GM10248 (cell line): ENCODE results near the gene ZNF813.
"Not testable (repeated sequence)": the region's sequence is repeated elsewhere in the genome, so short reads cannot be mapped to it uniquely, and the experiment has no call there.

ENCODE experiments used
- CTCF ChIA-PET: fragments of 300-600 bp; sonication (Branson Sonifier 250); formaldehyde crosslinking; extraction: SDS; loops from one replicate; lab custom pipeline; 2021; ENCODE audit warnings: antibody characterized with exemption; lab: Yijun Ruan, JAX
- POLR2A ChIA-PET: fragments of 350-650 bp; sonication (Branson Sonifier 250); formaldehyde crosslinking; extraction: SDS; loops from one replicate; lab custom pipeline; 2020; ENCODE audit warnings: antibody characterized with exemption; lab: Yijun Ruan, JAX
- DNase-seq: peaks from one replicate; pipeline ENCODE4 v3.0.0; 2012; ENCODE audit errors: extremely low spot score
- TF ChIP-seq, protein P1 (sequence below): IDR thresholded peaks from 2 replicates; pipeline ENCODE4 v1.5.1; 2012; ENCODE audit warnings: mild to moderate bottlenecking, low read depth; ENCODE audit errors: extremely low read depth, missing control alignments, control extremely low read depth

ZNF813 gene

DNA sequence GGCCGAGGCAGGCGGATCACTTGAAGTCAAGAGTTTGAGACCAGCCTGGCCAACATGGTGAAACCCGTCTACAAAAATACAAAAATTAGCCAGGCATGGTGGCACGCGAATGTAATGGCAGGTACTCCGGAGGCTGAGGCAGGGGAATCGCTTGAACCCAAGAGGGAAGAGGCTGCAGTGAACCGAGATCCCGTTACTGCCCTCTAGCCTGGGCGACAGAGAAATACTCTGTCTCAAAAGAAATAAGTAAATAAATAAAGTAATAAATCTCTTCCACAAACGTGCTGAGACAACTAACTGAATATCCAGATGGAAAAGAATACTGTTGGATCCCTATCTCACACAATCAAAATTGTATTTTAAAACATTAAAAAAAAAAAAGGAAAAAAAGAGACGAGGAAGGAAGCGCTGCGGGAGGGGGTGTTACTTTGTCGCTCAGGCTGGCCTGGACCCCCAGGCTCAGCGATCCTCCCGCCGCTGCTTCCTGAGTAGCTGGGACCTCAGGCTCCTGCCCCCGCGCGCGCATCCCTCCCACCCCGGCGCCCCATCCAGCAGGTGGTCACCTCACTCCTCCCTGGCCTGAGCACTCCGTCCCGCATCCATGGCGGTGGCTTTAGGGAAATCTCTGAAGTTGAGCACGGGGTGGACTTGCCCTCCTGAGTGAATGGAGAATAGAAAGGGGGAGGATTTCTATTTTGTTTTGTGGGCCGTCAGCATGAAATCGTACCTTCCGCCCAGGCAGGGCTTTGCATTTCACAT, 628 bp upstream of the ZNF813 start:
- no peak for DNase-seq
- CTCF ChIA-PET = no interaction called here
- TF ChIP-seq, protein P1, sequence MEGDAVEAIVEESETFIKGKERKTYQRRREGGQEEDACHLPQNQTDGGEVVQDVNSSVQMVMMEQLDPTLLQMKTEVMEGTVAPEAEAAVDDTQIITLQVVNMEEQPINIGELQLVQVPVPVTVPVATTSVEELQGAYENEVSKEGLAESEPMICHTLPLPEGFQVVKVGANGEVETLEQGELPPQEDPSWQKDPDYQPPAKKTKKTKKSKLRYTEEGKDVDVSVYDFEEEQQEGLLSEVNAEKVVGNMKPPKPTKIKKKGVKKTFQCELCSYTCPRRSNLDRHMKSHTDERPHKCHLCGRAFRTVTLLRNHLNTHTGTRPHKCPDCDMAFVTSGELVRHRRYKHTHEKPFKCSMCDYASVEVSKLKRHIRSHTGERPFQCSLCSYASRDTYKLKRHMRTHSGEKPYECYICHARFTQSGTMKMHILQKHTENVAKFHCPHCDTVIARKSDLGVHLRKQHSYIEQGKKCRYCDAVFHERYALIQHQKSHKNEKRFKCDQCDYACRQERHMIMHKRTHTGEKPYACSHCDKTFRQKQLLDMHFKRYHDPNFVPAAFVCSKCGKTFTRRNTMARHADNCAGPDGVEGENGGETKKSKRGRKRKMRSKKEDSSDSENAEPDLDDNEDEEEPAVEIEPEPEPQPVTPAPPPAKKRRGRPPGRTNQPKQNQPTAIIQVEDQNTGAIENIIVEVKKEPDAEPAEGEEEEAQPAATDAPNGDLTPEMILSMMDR = no peak
- POLR2A ChIA-PET = no interaction called here

DNA sequence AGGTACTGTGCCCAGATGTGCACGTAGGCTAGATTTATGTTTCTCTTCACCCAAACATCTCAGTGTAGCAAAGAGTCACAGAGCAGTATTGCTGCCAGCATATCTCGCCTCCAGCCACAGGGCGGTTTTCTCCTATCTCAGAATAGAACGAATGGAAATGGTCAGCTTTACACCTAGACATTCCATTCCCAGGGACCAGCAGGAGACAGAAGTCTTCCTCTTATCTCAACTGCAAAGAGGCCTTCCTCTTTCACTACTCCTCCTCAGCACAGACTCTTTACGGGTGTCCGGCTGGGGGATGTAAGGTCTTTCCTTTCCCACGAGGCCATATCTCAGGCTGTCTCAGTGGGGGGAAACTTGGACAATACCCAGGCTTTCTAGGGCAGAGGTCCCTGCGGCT, 1.1 kb downstream of the ZNF813 start:
- POLR2A ChIA-PET, CTCF ChIA-PET, DNase-seq: not testable (repeated sequence)

DNA sequence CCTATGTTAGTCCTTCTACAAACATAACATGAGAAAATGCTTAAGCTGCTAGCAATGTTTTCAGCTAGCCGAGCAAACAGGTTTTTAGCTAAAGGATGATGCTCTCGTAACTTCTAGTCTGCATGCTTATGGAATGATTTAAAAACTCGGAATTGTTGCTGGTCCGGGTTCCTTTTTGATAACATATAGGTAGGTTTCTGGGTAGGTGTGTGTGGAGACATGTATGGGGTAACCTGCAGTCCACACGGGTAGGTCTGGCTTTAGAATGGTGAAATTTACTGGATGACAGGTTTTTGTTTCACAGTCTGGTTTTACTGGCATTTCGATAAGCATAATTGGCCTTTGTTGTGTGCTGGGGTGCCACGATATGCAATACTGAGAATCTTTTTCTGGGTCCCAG, 4.4 kb downstream of the ZNF813 start:
- ChIA-PET CTCF (no interaction called here), POLR2A (no interaction called here)
- TF ChIP-seq, protein P1 = no peak
- no peak for DNase-seq

DNA sequence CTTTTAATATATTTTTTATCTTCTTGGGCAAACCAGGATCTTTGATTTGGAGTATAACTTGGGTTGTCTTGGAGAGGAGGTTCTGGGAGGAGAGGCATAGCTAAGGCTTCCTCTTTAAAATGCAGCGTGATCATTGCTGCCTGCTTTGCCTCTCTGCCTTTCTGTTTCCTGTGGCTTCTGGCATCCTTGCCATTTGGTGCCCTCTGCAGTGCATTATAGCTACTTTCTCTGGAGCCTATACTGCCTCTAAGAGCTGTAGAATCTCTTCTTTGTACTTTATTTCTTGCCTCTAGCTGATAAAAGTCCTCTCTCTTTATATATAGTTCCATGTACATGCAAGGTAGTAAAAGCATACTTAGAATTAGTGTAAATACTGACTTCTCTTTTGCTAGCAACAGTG, 7.3 kb downstream of the ZNF813 start:
- DNase-seq, POLR2A ChIA-PET, CTCF ChIA-PET: not testable (repeated sequence)

DNA sequence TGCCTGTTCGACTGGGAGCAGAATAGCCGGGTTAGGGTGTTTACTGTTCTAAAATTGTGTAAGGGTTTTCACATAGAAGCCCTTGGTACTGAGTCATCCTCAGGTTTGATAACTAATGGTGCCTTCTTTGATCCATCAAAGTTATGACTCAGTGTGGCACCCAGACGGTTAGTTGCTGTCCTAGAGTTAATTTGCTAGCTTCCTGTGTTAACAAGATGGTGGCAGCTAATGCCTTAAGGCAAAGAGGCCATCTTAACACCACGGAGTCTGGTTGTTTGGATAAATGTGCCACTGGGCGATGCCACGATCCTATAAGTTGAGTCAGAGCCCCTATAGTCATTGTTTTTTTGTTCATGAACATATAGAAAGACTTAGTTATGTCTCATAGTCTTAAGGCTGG, 7.9 kb downstream of the ZNF813 start:
- CTCF ChIA-PET, POLR2A ChIA-PET, DNase-seq: not testable (repeated sequence)

DNA sequence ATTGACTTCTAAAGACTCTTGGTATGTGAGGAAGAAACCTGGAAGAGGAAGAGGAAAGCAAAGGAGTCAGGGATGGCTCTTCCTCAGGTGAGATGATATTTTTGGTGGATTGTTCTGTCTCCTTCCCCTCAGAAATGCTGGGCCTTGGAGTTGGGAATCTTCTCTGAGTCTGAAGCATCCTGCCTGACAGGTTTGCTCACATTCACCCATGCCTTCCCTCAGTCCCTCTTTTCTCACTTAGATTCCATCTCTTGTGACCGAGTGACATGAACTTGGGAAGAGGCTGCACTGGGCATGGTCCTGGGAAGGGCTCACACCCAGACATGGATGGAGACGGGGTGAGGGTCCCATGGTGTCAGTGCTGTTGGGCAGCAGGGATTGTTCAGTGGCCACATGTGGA, 16.2 kb downstream of the ZNF813 start:
- POLR2A ChIA-PET, DNase-seq, CTCF ChIA-PET: not testable (repeated sequence)

DNA sequence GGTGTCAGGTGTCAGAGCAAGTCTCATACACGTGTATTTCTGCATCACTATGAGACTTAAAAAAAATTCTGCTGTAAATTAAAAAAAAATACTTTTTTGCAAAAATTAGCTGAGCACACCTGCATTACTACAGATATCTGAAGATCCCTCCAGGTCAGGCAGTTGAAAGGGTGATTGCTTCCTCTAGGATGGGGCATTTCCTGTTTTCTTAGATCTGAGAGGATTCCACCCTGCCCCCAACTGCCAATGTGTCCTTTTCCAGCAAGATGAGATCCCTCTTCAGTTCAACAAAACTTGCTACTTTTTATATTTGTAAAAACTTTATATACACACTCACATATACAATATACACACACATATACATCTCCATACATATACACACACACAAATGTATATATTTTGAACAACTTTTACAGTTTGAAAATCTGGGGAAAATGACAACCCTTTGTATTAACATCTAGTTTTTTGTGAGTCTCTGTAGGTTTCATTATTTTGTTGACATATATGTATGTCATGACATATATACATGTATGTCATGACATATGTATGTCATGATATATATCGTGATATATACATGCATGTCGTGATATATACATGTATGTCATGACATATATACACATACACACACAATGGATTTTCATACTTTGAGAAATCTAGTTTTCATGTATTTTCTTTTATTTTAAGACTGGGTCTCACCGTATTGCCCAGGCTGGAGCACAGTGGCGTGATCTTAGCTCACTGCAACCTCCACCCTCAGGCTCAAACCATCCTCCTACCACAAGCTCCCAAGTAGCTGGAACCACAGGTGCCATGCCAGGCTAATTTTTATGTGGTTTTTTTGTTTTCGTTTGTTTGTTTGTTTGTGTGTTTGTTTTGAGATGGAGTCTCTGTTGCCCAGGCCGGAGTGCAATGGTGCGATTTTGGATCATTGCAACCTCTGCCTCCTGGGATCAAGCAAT, 17.8 kb downstream of the ZNF813 start:
- POLR2A ChIA-PET = no interaction called here
- TF ChIP-seq, protein P1 = no peak
- CTCF ChIA-PET = no interaction called here
- DNase-seq = no peak

DNA sequence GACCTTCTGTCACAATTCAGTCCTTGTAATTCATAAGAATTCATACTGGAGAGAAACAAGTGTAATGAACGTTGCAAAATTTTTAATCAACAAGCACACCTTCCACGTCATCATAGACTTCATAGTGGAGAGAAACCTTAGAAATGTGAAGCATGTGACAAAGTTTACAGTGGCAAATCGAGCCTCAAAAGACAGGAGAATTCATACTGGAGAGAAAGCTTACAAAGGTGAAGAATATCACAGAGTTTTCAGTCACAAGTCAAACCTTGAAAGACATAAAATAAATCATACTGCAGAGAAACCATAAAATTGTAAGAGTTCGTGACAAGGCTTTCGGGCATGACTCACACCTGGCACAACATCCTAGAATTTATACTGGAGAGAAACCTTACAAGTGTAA, 24.6 kb downstream of the ZNF813 start:
- no peak for DNase-seq
- CTCF ChIA-PET = no interaction called here
- TF ChIP-seq, protein P1 = no peak
- POLR2A ChIA-PET = no interaction called here

DNA sequence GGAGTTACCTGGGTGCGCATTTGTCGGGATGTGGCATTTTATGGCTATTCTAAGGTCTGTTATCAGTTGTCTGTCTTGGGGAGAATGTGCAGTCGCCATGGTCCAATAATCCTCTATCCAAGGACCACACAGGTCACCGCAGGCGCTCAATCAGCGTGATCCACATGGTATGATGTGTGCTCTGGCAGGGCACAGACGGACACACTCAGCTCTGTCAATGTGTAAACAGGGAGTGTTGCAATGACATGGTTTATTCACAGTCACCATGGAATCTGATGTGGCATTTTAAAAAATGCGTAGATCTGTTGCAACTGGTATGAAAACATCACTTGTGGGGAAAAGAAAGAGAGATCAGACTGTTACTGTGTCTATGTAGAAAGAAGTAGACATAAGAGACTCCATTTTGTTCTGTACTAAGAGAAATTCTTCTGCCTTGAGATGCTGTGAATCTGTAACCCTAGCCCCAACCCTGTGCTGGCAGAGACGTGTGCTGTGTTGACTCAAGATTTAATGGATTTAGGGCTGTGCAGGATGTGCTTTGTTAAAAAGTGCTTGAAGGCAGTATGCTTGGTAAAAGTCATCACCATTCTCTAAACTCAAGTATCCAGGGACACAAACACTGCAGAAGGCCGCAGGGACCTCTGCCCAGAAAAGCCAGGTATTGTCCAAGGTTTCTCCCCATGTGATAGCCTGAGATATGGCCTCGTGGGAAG, 29.9 kb downstream of the ZNF813 start:
- CTCF ChIA-PET, POLR2A ChIA-PET, DNase-seq: not testable (repeated sequence)

DNA sequence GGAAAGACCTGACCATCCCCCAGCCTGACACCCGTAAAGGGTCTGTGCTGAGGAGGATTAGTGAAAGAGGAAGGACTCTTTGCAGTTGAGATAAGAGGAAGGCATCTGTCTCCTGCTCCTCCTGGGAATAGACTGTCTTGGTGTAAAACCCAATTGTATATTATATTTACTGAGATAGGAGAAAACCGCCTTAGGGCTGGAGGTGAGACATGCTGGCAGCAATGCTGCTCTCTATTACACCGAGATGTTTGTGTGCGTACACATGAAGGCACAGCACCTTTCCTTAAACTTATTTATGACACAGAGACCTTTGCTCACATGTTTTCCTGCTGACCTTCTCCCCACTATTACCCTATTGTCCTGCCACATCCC, 30.5 kb downstream of the ZNF813 start:
- DNase-seq, CTCF ChIA-PET, POLR2A ChIA-PET: not testable (repeated sequence)

DNA sequence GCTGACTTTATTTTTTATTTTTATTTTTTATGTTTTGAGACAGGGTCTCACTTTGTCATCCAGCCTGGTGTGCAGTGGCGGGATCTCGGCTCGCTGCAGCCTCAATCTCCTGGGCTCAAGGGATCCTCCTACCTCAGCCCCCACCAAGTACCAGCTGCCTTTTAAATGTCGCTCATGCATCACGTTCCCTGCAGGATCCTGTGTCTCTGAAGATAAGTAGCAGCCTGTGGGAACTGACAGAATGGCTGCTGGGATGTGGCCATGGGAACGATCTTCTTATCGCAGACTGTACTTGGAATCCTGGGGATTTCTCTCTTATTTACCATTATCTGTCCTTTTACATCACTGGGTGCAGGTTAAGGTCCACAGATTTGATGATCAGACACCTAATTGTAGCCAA, 35.6 kb downstream of the ZNF813 start:
- DNase-seq, POLR2A ChIA-PET, CTCF ChIA-PET: not testable (repeated sequence)

DNA sequence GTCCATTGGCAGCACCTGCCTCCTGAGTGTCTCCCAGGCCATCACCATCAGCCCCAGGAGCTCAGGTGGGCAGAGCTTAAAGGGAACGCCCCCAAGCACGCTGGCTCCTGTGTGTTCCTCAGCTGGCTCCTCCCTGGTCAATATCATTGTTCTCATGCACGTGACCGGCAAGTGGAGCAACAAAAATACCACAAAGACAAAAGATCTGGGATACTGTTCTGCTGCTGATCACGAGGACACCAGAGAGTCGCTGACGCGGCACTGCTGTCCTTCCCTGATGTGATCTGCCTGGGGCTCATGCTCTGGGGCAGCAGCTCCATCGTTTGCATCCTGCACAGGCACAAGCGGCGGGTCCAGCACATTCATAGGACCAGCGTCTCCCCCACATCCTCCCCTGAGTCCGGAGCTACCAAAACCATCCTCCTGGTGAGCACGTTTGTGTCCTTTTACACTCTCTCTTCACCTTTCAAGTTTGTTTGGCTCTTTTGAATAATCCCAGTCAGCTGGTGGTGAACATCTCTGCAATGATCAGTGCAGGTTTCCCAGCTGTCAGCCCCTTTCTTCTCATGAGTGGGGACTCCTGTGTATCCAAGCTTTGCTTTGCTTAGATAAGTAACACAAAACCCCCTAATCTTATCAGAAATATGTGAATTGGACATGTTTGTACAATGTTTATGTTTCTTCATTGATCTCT, 36.3 kb downstream of the ZNF813 start:
- POLR2A ChIA-PET, DNase-seq, CTCF ChIA-PET: not testable (repeated sequence)
